ENCODE data around the gene TACO1. TPM values are rescaled to one million over a fixed set of nuclear protein-coding genes. Genes with fewer than 3 reads are reported as not detected.

TACO1 gene
- total and polyA plus RNA-seq, 2 donors (not counting 3 experiments of a cell fraction or from before 2014, with no cell fraction given) = 24.7 to 31.7 TPM

- Histone ChIP-seq H3K27ac (ENCODE audit: insufficient read depth, low read depth, low read length) (peak overlapping the region; percentile 79), H3K9me3 (replicated peaks; ENCODE audit: control insufficient read depth, insufficient read depth, low read length) (no peaks in the 10 kb centered on the region), H4K20me1 (replicated peaks; ENCODE audit: control insufficient read depth, extremely low read depth, insufficient read depth, low read length) (no peaks in the 10 kb centered on the region), H3K4me3 (replicated peaks in 1 of 3; ENCODE audit: insufficient read depth in 1 of 3, low read depth in 1 of 3, low read length in 3 of 3) (peak overlapping the region in 1 of 3 experiments; percentile 60), H2AFZ (ENCODE audit: low read depth, low read length) (no peak overlapping the region), H3K4me2 (ENCODE audit: insufficient read depth, low read length) (peak overlapping the region; percentile 91), H3K79me2 (ENCODE audit: control insufficient read depth, insufficient read depth, low read length) (peaks cover 56% of the 10 kb centered on the region), H3K9me1 (replicated peaks; ENCODE audit: control insufficient read depth, extremely low read depth, insufficient read depth, low read length) (no peaks in the 10 kb centered on the region), H3K27me3 (ENCODE audit: control insufficient read depth in 2 of 2, insufficient read depth in 2 of 2, low read length in 2 of 2) (no peaks in the 10 kb centered on the region), H3K36me3 (ENCODE audit: control insufficient read depth in 2 of 2, extremely low read depth in 1 of 2, insufficient read depth in 2 of 2, low read length in 2 of 2) (peaks cover 13 to 24% of the 10 kb centered on the region in 2 experiments), H3K9ac (replicated peaks; ENCODE audit: extremely low read depth, insufficient read depth, low read length) (peak overlapping the region; percentile 66), H3K4me1 (ENCODE audit: control insufficient read depth, extremely low read depth, insufficient read depth, low read length) (peaks cover 36% of the 10 kb centered on the region)
- dilution Hi-C loops (cut with MboI; ENCODE audit: extremely low pct_ligation_motif_present, low sequenced_read_pairs) = no loop called here
- intact Hi-C loops (cut with micrococcal nuclease) = loop anchor here (1.0 kb wide), 2 partner anchors 11 to 43 kb away; partner anchors contain the start of gene MAP3K3
- no TSS peak for BruUV-seq (replicated peaks)
- DNase-seq (ENCODE audit: low read depth, low spot score) (no peak), FAIRE-seq (no peak)
- CTCF ChIA-PET = interaction anchor here (0.7 to 3.1 kb wide), 9 partner anchors 9 to 208 kb away, joined by 3 to 13 read pairs (median 5); partner anchors contain the start of gene MAP3K3
- TF ChIP-seq CTCF (IDR thresholded peaks at IDR 0.05; ENCODE audit: extremely low read depth in 1 of 2, insufficient read depth in 1 of 2, low read depth in 1 of 2, low read length in 2 of 2) = no peak
- POLR2A ChIA-PET = interaction anchor here (1.3 kb wide), 1 partner anchor 10 kb away, joined by 4 read pairs; no protein-coding TSS in a partner anchor
Observed at GRCh38 chr17:63633742-63634141, 33.0 kb downstream of the TACO1 start.

- peak; percentile 83 for DNase-seq (ENCODE audit: low read depth, low spot score)
- Histone ChIP-seq H3K4me2 (ENCODE audit: insufficient read depth, low read length) (peak overlapping the region; percentile 91), H4K20me1 (replicated peaks; ENCODE audit: control insufficient read depth, extremely low read depth, insufficient read depth, low read length) (no peaks in the 10 kb centered on the region), H3K9ac (replicated peaks; ENCODE audit: extremely low read depth, insufficient read depth, low read length) (peak overlapping the region; percentile 66), H3K9me1 (replicated peaks; ENCODE audit: control insufficient read depth, extremely low read depth, insufficient read depth, low read length) (no peaks in the 10 kb centered on the region), H3K4me1 (ENCODE audit: control insufficient read depth, extremely low read depth, insufficient read depth, low read length) (peaks cover 36% of the 10 kb centered on the region), H3K79me2 (ENCODE audit: control insufficient read depth, insufficient read depth, low read length) (peaks cover 52% of the 10 kb centered on the region), H3K36me3 (ENCODE audit: control insufficient read depth in 2 of 2, extremely low read depth in 1 of 2, insufficient read depth in 2 of 2, low read length in 2 of 2) (peaks cover 13 to 24% of the 10 kb centered on the region in 2 experiments), H3K27ac (ENCODE audit: insufficient read depth, low read depth, low read length) (peak overlapping the region; percentile 79), H3K4me3 (replicated peaks in 1 of 3; ENCODE audit: insufficient read depth in 1 of 3, low read depth in 1 of 3, low read length in 3 of 3) (peak overlapping the region in 1 of 3 experiments; percentile 60), H3K27me3 (ENCODE audit: control insufficient read depth in 2 of 2, insufficient read depth in 2 of 2, low read length in 2 of 2) (no peaks in the 10 kb centered on the region), H3K9me3 (replicated peaks; ENCODE audit: control insufficient read depth, insufficient read depth, low read length) (no peaks in the 10 kb centered on the region), H2AFZ (ENCODE audit: low read depth, low read length) (no peak overlapping the region)
- ChIA-PET POLR2A (interaction anchor here (1.3 kb wide), 1 partner anchor 11 kb away, joined by 4 read pairs; no protein-coding TSS in a partner anchor), CTCF (interaction anchor here (0.7 to 3.1 kb wide), 8 partner anchors 8 to 209 kb away, joined by 3 to 13 read pairs (median 6); partner anchors contain the start of gene MAP3K3)
- intact Hi-C loops (cut with micrococcal nuclease) (loop anchor here (1.0 kb wide), 2 partner anchors 12 to 42 kb away; partner anchors contain the start of gene MAP3K3), dilution Hi-C loops (cut with MboI; ENCODE audit: extremely low pct_ligation_motif_present, low sequenced_read_pairs) (no loop called here)
- FAIRE-seq = peak; percentile 95
- BruUV-seq (replicated peaks) = TSS peak; percentile 9
- TF ChIP-seq MAX (IDR thresholded peaks at IDR 0.05; ENCODE audit: insufficient read depth, insufficient read length) (no peak), GATA2 (IDR thresholded peaks at IDR 0.05; ENCODE audit: insufficient read depth, insufficient read length, low read depth, low read length) (no peak), JUN (IDR thresholded peaks at IDR 0.05; ENCODE audit: borderline replicate concordance, insufficient read depth, insufficient read length, low read depth) (peak; percentile 80), MYC (IDR thresholded peaks at IDR 0.05; ENCODE audit: low read depth, low read length) (peak; percentile 23), FOS (IDR thresholded peaks at IDR 0.05; ENCODE audit: borderline replicate concordance, insufficient read depth, low read length) (peak; percentile 46), POLR2A (IDR thresholded peaks at IDR 0.05; ENCODE audit: low read depth, low read length) (no peak), CTCF (IDR thresholded peaks at IDR 0.05; ENCODE audit: extremely low read depth in 1 of 2, insufficient read depth in 1 of 2, low read depth in 1 of 2, low read length in 2 of 2) (no peak), EZH2 (IDR thresholded peaks at IDR 0.05; ENCODE audit: borderline replicate concordance, low read depth, low read length, severe bottlenecking) (no peak), POLR2AphosphoS5 (IDR thresholded peaks at IDR 0.05; ENCODE audit: insufficient read depth, low read depth, low read length) (no peak)
Observed at GRCh38 chr17:63634163-63634562, 33.5 kb downstream of the TACO1 start.
